HepG2 (cell line): ENCODE data around the gene TEDC1. TPM values are rescaled to one million over a fixed set of nuclear protein-coding genes. Genes with fewer than 3 reads are reported as not detected.

Source experiments
- CHD2 ChIP-seq: IDR thresholded peaks from 2 replicates; pipeline ENCODE4 v1.6.1; 2011; ENCODE audit warnings: low read depth, low read length, improper control_type of control experiment
- CHD4 ChIP-seq: fragments of 200-600 bp; sonication (generic); IDR thresholded peaks from 2 replicates; pipeline ENCODE4 v1.7.0; 2017; ENCODE audit warnings: mild to moderate bottlenecking, low read length, borderline replicate concordance
- MIER3 ChIP-seq: IDR thresholded peaks from 2 replicates; pipeline ENCODE4 v1.6.1; 2016; ENCODE audit warnings: missing compliant biosample characterization, borderline replicate concordance
- ONECUT2 ChIP-seq: sonication (generic); formaldehyde crosslinking; IDR thresholded peaks from 2 replicates; pipeline ENCODE4 v1.4.0; 2020; ENCODE audit warnings: missing genetic modification reagents
- RERE ChIP-seq: IDR thresholded peaks from 2 replicates; pipeline ENCODE4 v1.6.1; 2016; ENCODE audit warnings: low read depth, missing genetic modification reagents, missing compliant biosample characterization
- SMYD3 ChIP-seq: sonication (generic); formaldehyde crosslinking; IDR thresholded peaks from 2 replicates; pipeline ENCODE4 v1.8.1; 2023; ENCODE audit warnings: mild to moderate bottlenecking, missing genetic modification reagents
- ZNF282 ChIP-seq: fragments of 450-650 bp; IDR thresholded peaks from 2 replicates; pipeline ENCODE4 v1.6.1; 2018; ENCODE audit not compliant: partially characterized antibody
- ZNF30 ChIP-seq: sonication (generic); formaldehyde crosslinking; IDR thresholded peaks from 2 replicates; pipeline ENCODE4 v1.5.0; 2020; ENCODE audit warnings: mild to moderate bottlenecking, missing genetic modification reagents
- ZNF326 ChIP-seq: sonication (generic); formaldehyde crosslinking; IDR thresholded peaks from 2 replicates; pipeline ENCODE4 v1.4.0; 2020; ENCODE audit warnings: missing genetic modification reagents, borderline replicate concordance
- ZNF362 ChIP-seq: sonication (generic); formaldehyde crosslinking; IDR thresholded peaks from 2 replicates; pipeline ENCODE4 v1.4.0; 2020; ENCODE audit warnings: missing genetic modification reagents, mild to moderate bottlenecking, borderline replicate concordance
- ZNF691 ChIP-seq: sonication (generic); formaldehyde crosslinking; IDR thresholded peaks from 2 replicates; pipeline ENCODE4 v1.4.0; 2020; ENCODE audit warnings: missing genetic modification reagents, low read depth, mild to moderate bottlenecking, borderline replicate concordance
- ZNF776 ChIP-seq: sonication (generic); formaldehyde crosslinking; IDR thresholded peaks from 2 replicates; pipeline ENCODE4 v1.4.0; 2020; ENCODE audit warnings: mild to moderate bottlenecking, missing genetic modification reagents
- ZNF792 ChIP-seq: IDR thresholded peaks from 2 replicates; pipeline ENCODE4 v1.6.1; 2016
- ZSCAN30 ChIP-seq: sonication (generic); formaldehyde crosslinking; IDR thresholded peaks from 2 replicates; pipeline ENCODE4 v1.5.0; 2020; ENCODE audit warnings: mild to moderate bottlenecking, missing genetic modification reagents
- polyA plus RNA-seq, 8 experiments: library from polyadenylated mRNA; depleted of rRNA in 3 of 8; stranded (reverse) in 7 of 8; unstranded in 1 of 8; fragments of >200 nt; fragmentation: Illumina TruSeq in 4 of 8; extraction: Trizol in 4 of 8; gene quantifications; 2 replicates each; pipeline versions ENCODE4 v1.2.1 to v1.2.3, GENCODE V29; 2011 to 2016; ENCODE audit warnings: low read depth in 4 of 8, missing spikeins in 1 of 8, mixed read lengths in 1 of 8; ENCODE audit not compliant: insufficient read depth in 1 of 8
- total RNA-seq, 5 experiments: library from RNA; depleted of rRNA; stranded (reverse); fragments of >200 nt; fragmentation: Illumina TruSeq; extraction: Trizol; gene quantifications; 2 replicates each; pipeline ENCODE4 v1.2.3, GENCODE V29; 2016; ENCODE audit warnings: low read depth in 1 of 5
- TF ChIP-seq, protein P1 (sequence below): sonication (generic); formaldehyde crosslinking; IDR thresholded peaks from 2 replicates; pipeline ENCODE4 v1.5.1; 2020; ENCODE audit warnings: missing genetic modification reagents, mild to moderate bottlenecking, borderline replicate concordance
- TF ChIP-seq, protein P2 (sequence below): IDR thresholded peaks from 2 replicates; pipeline ENCODE4 v1.6.1; 2018; ENCODE audit warnings: missing genetic modification reagents, mild to moderate bottlenecking, missing compliant biosample characterization

Gene TEDC1
- total and polyA plus RNA-seq, 2 of the 13 experiments (the other 11 are each of a cell fraction or from before 2014, with no cell fraction given): 5.7 to 27.4 TPM

GRCh38 chr14:105490572-105491365, at the start of gene TEDC1 (continued):
- TF ChIP-seq, protein P1, sequence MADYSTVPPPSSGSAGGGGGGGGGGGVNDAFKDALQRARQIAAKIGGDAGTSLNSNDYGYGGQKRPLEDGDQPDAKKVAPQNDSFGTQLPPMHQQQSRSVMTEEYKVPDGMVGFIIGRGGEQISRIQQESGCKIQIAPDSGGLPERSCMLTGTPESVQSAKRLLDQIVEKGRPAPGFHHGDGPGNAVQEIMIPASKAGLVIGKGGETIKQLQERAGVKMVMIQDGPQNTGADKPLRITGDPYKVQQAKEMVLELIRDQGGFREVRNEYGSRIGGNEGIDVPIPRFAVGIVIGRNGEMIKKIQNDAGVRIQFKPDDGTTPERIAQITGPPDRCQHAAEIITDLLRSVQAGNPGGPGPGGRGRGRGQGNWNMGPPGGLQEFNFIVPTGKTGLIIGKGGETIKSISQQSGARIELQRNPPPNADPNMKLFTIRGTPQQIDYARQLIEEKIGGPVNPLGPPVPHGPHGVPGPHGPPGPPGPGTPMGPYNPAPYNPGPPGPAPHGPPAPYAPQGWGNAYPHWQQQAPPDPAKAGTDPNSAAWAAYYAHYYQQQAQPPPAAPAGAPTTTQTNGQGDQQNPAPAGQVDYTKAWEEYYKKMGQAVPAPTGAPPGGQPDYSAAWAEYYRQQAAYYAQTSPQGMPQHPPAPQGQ: no peak; the same call in 1 of the 2 replicates
- TF ChIP-seq, protein P2, sequence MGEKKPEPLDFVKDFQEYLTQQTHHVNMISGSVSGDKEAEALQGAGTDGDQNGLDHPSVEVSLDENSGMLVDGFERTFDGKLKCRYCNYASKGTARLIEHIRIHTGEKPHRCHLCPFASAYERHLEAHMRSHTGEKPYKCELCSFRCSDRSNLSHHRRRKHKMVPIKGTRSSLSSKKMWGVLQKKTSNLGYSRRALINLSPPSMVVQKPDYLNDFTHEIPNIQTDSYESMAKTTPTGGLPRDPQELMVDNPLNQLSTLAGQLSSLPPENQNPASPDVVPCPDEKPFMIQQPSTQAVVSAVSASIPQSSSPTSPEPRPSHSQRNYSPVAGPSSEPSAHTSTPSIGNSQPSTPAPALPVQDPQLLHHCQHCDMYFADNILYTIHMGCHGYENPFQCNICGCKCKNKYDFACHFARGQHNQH: peak; percentile 86
- TF ChIP-seq MIER3 (CRISPR knock-in tag) (peak; percentile 58; the same call in 1 of the 2 replicates), ZNF691 (CRISPR knock-in tag) (peak; percentile 13; the same call in 1 of the 2 replicates), ZNF362 (CRISPR knock-in tag) (no peak), ZNF326 (CRISPR knock-in tag) (no peak; the same call in none of the 2 replicates), ZNF282 (no peak), CHD4 (no peak), ZNF30 (CRISPR knock-in tag) (no peak), CHD2 (peak; percentile 3; the same call in 1 of the 2 replicates), ONECUT2 (no peak), ZNF792 (CRISPR knock-in tag) (0 out of 2 replicates have a peak, but pooled peaks have one; percentile 16), ZSCAN30 (no peak), SMYD3 (peak; percentile 94), ZNF776 (CRISPR knock-in tag) (no peak; the same call in 1 of the 2 replicates), RERE (CRISPR knock-in tag) (no peak; the same call in 1 of the 2 replicates)
